ENCODE data around the gene VAV2.

Gene VAV2

DNA sequence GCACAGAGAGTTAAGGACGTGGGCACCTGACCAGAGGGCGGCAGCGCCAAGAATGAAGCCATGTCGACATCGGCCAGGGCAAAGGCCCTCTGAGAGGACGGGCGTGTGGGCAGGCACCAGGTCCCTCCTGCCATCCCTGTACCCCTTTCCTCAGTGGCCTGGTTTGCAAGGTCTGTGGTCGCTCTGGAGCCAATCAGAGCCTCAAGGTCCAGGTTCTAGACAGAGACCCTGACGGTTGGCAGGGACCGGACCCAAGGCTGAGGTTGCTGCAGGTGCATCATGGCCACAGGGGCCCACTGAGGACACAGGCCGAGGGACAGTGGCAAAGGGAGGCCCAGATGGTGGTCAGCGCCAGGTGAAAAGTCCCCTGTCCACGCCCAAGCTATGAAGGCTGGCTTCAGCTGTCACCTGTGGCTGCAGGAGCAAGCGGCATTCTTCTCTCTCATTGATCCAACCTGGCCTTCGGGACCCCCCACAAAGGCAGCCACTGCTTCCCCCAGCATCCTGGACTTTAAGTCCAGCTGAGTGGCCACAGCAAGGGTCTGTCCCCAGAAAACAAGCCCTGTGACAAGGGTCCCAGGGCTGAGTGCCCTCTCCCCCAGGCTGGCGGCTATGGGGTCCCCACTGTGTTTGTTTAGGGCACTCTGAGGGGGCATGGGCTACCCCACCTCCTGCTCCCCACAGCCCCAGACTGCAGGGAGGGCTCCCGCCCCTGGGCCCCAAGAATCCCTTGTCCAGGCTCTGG, 48.9 kb downstream of the VAV2 start:
- DNase-seq (ENCODE audit: low spot score): no peak
- in situ Hi-C loops (cut with MboI; ENCODE audit: low sequenced_read_pairs, unreplicated experiment): no loop called here
- TF ChIP-seq, protein P1, sequence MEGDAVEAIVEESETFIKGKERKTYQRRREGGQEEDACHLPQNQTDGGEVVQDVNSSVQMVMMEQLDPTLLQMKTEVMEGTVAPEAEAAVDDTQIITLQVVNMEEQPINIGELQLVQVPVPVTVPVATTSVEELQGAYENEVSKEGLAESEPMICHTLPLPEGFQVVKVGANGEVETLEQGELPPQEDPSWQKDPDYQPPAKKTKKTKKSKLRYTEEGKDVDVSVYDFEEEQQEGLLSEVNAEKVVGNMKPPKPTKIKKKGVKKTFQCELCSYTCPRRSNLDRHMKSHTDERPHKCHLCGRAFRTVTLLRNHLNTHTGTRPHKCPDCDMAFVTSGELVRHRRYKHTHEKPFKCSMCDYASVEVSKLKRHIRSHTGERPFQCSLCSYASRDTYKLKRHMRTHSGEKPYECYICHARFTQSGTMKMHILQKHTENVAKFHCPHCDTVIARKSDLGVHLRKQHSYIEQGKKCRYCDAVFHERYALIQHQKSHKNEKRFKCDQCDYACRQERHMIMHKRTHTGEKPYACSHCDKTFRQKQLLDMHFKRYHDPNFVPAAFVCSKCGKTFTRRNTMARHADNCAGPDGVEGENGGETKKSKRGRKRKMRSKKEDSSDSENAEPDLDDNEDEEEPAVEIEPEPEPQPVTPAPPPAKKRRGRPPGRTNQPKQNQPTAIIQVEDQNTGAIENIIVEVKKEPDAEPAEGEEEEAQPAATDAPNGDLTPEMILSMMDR (IDR thresholded peaks at IDR 0.05; ENCODE audit: borderline replicate concordance, control extremely low read depth, extremely low read depth, insufficient read depth, missing control alignments): no peak

DNA sequence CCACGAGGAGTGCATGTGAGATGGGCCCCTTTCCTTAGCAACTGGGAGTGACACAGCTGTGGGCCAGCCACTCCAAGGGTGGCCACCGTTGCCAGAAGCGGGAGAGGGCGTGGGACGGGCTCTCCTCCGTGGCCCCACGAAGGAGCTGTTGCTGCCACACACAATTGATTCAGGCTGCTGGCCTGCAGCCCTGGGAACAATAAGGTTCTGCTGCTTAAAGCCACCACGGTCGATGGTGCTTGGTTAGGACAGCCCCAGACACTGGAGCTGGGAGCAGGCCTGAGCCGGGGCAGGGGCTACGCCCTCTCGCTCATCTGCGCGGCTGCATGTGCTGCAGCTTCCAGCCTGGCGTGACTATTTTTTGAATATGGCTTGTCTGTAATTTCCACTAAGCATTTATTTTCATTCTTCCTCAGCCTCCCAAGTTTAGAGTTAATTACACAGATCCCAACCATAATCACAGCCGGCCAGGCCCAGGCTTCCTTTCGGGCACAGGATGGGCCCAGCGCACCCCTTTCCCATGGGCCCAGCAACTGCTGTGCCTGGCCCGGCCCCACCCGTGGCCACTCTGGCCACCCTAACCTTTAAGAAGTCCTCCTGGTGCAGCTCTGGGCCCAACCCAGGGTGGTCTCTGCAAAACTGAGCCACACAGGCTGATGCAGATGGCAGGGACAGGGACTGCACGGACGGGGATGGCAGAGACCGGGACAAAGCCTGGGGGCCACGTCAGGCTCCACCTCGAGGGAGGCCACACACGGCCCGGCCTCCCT, 49.7 kb downstream of the VAV2 start:
- TF ChIP-seq, protein P1 (IDR thresholded peaks at IDR 0.05; ENCODE audit: borderline replicate concordance, control extremely low read depth, extremely low read depth, insufficient read depth, missing control alignments): no peak
- in situ Hi-C loops (cut with MboI; ENCODE audit: low sequenced_read_pairs, unreplicated experiment): no loop called here
- no peak for DNase-seq (ENCODE audit: low spot score)

DNA sequence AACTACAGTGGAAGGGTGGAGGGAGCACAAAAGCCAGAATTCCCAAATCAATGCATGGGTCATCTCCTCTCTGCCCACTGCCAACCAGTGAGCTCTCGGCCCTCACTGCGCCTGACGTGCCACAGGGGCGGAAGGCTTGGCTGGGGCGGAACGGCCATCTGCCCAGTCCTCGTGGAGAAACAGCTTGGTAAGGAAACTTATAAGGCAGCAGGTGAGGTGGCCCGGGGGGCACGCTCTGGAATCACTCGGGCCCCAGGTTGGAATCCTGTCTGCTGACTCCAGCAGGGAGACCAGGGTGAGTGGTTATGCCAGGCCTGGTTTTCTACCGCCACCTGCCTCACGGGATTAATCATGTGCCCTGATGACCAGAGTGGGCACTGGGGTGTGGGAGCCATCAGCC, 52.3 kb downstream of the VAV2 start:
- TF ChIP-seq, protein P1 (IDR thresholded peaks at IDR 0.05; ENCODE audit: borderline replicate concordance, control extremely low read depth, extremely low read depth, insufficient read depth, missing control alignments): no peak
- no peak for DNase-seq (ENCODE audit: low spot score)
- in situ Hi-C loops (cut with MboI; ENCODE audit: low sequenced_read_pairs, unreplicated experiment): no loop called here

DNA sequence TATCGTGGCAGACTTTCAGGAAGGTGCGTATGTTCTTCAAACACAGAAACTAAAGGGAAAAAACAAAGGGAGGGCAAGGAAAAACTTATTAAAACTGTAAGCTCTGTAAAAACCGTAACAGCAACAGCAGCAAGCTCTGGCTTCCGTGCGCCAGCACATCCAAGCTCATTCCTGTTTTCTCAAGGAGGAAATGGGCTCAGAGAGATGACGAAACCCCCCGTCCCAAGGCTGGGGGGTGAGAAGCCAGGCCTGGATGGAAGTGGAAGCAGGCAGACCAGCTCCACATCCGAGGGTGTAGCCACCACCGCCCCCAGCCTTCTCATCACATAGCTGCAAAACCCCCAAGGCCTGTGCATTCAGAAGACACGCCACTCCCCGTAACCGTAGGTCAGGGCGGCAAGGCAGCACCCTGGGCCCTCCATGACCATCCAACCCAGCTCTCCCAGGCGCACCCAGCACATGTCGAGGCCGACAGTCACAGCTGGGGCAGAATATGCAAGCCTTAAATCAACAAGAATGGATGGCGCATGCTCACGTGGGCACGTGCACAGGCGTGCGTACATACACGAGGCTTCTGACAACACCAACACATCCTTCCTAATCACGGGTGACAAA, 52.8 kb downstream of the VAV2 start:
- DNase-seq (ENCODE audit: low spot score): no peak
- TF ChIP-seq, protein P1 (IDR thresholded peaks at IDR 0.05; ENCODE audit: borderline replicate concordance, control extremely low read depth, extremely low read depth, insufficient read depth, missing control alignments): no peak
- in situ Hi-C loops (cut with MboI; ENCODE audit: low sequenced_read_pairs, unreplicated experiment): no loop called here

DNA sequence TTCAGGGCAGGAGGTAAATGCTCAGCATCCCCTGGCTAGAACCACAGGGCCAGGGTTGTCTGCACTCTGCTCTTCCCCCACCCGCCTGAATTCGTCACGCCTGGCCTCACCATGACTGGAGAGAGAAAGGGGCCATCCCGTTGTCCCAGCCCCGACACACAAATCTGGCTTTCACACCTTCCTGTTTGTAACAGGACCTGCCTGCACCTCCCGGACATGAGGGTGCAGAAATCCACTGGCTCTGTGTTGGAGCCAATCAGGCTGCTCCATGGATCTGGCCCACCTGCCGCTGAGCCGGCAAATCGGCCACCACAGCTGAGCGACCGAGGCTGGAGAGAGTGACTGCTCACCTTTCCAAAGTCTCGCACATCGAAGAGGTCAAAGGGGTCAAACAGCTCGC, 53.4 kb downstream of the VAV2 start:
- in situ Hi-C loops (cut with MboI; ENCODE audit: low sequenced_read_pairs, unreplicated experiment): no loop called here
- DNase-seq (ENCODE audit: low spot score): no peak
- TF ChIP-seq, protein P1 (IDR thresholded peaks at IDR 0.05; ENCODE audit: borderline replicate concordance, control extremely low read depth, extremely low read depth, insufficient read depth, missing control alignments): no peak

DNA sequence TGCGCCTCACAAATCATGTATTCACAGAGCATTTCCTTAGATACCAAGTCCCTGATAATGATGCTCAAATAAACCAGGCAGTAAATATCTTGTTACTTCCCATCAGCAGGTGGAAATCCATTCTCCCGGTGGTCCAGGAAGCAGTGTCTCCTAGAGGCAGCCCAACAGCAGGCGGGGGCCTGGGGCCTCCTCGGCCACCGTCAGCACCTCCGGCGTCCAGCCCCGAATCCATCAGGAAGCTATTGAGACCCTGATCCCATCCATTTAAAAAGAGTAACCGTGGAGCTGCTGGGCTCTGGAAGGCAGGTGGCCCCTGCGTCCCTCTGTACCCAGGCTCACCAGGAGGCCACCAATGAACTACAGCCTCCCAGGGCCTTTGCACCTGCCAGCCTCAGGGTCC, 54.0 kb downstream of the VAV2 start:
- DNase-seq (ENCODE audit: low spot score): no peak
- TF ChIP-seq, protein P1 (IDR thresholded peaks at IDR 0.05; ENCODE audit: borderline replicate concordance, control extremely low read depth, extremely low read depth, insufficient read depth, missing control alignments): no peak
- in situ Hi-C loops (cut with MboI; ENCODE audit: low sequenced_read_pairs, unreplicated experiment): no loop called here

Measured in GM13976 (cell line).